PC-9 (cell line): ENCODE data around the gene BCL11A.

Experiments used
- EZH2 ChIP-seq: fragments of 200-600 bp; sonication (generic); IDR thresholded peaks from 2 replicates; pipeline ENCODE4 v1.8.0; 2017; ENCODE audit warnings: antibody characterized with exemption, low read depth
- TF ChIP-seq, protein P1 (sequence below): fragments of 200-600 bp; sonication (generic); conservative IDR thresholded peaks from 2 replicates; pipeline ENCODE4 v1.6.1; 2017; ENCODE audit warnings: mixed run types, antibody characterized with exemption, mild to moderate bottlenecking, moderate library complexity

- TF ChIP-seq, protein P1, sequence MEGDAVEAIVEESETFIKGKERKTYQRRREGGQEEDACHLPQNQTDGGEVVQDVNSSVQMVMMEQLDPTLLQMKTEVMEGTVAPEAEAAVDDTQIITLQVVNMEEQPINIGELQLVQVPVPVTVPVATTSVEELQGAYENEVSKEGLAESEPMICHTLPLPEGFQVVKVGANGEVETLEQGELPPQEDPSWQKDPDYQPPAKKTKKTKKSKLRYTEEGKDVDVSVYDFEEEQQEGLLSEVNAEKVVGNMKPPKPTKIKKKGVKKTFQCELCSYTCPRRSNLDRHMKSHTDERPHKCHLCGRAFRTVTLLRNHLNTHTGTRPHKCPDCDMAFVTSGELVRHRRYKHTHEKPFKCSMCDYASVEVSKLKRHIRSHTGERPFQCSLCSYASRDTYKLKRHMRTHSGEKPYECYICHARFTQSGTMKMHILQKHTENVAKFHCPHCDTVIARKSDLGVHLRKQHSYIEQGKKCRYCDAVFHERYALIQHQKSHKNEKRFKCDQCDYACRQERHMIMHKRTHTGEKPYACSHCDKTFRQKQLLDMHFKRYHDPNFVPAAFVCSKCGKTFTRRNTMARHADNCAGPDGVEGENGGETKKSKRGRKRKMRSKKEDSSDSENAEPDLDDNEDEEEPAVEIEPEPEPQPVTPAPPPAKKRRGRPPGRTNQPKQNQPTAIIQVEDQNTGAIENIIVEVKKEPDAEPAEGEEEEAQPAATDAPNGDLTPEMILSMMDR = no peak
- TF ChIP-seq EZH2 = no peak
Measured at GRCh38 chr2:60532421-60532820, 21.0 kb downstream of the BCL11A start.
